Measurements from ENCODE around the gene IL34.

The IL34 gene

DNA sequence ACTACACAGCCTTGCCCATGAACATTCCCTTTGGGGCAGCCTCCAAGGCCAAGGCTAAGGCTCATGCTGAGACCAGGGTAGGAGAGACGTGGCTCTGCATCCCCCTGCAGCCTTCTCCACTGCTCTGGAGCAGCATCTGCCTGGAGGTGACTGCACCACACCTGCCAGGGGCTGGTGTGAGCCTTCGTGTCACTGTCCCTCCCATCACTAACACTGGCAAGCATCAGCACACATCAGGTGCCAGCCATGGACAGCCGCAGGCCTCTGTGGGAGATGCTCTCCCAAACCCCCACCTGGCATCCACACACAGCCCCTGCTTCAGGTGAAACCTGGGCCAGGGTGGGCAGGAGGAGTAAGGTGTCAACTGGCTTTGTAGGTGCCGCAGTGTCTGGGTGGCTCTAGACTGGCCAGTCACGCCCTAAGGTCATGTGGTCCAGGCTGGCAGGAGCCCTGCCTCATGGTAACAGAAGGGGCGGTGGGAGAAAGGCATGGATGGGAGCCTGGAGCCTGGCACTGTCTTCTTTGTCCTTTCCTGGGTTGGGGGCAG, 57.5 kb downstream of the IL34 start:
- DNase-seq = no peak

DNA sequence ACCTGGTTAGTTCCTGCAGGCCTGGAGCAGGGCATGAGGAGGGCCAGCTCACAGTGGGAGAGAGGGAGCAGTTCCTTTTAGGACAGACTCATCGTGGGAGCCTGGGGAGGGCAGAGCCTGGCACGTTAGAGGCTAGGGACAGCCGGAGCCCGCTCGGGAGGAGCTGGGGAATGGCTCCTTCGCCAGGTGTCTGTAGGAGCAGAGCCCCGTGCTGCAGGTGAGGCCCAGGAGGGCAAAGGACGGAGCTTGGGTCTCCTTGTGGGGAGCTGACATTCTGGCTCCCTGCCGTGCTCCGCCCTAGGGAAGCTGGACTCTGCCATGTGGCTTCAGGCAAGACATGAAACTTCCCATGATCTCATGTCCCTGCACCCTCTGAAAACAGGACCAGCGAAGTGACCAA, 58.2 kb downstream of the IL34 start:
- no peak for DNase-seq

DNA sequence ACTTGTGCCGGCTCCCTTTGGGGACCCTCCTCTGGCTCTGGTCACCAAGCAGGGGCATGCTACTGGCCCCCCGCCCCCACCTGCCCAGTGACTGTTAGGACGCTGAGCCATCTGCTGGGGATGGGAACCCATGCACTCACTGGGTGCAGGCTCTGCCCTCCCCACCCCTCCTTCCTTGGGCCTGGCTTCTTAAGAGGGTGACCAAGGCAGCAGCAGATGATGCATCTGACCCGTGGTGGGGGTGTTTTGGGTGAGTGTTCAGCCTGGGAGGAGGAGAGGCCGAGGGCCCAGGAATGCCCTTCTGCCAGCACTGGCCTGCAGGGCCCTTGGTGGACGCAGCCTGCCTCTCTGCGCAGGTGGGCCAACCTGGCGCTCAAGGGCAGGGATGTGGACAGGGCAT, 58.7 kb downstream of the IL34 start:
- no peak for DNase-seq

DNA sequence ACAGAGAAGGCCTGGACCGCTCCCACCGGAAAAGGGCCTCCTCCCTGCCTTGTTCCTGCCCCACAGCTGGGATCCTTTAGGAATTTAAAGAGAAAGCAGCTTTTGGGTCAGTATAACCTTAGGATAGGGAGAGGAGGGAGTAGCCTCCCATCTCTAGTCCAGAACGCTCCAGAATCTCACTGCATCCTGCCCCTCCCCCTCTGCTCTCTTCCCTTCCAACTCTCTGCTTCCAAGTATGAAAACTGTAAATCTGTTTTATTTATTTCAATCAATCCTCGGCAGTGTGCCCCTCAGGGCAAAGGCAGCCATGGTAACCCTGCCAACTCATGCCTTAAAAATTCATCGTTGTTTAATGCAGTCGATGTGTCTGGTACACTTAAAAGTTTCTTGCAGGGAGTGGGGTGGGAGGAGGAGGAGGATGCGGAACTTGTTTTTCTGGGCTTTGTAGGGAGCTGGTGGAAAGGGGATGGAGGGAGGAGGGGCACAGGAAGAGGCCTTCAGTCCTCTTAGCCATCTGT, 60.6 kb downstream of the IL34 start:
- no peak for DNase-seq

DNA sequence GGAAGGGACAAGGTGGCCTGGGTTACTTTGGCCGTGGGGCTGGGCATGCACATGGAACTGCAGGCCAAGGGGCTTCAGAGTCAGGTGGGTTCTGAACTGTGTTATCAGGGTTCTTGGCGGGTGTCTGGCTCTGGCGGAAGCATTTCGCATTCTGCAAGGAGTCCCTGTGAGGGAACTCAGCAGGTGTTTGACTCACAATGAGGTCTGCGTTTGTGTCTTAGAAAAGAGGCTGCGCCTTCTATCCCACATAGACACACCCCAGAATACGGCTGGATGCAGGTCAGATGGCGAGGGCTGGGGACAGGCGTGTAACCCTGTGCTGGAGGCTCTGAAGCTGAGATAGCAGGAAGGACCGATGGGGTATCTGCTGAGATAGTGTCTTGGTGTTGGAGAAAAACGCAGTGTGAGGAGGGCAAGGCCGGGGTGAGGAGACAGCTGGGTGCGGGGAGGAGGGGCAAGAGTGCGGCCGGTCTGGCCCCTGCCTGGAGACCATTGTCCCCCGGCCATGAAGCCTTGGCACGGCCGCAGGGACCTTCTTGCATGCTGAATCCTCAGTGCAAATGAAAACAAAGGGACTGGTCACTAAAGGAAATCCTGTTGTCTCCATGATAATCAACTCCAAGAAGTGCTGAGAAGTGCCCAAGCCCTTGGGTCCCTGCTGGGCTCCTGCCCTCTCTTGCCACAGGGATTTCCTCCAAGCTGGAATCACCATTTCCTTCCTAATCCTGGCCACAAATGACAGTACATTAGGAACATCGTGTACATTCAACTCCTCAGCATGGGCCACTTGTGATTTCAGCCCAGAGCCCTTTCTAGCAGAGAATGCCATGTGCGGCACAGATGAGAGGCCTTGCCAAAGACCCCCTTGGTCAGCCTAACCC, 62.2 kb downstream of the IL34 start:
- no peak for DNase-seq

DNA sequence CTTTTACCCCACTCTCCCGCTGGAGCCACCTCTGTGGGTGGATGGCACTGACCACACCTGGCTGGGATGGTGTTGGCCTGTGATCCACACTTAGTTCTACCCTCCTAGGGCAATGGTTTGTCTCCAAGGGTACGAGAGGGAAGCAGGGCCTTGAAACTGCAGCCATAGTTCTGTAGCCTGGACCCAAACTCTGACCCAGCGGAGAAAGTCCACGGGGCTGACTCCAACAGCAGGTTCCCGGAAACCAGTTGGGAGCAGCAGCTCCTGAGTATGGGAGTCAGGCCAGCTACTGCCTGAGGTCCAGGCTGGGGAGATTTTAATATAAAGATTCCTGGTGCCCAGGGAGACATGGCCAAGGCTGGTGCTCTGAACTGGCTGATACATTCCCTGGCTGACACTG, 63.1 kb downstream of the IL34 start:
- DNase-seq = no peak

DNA sequence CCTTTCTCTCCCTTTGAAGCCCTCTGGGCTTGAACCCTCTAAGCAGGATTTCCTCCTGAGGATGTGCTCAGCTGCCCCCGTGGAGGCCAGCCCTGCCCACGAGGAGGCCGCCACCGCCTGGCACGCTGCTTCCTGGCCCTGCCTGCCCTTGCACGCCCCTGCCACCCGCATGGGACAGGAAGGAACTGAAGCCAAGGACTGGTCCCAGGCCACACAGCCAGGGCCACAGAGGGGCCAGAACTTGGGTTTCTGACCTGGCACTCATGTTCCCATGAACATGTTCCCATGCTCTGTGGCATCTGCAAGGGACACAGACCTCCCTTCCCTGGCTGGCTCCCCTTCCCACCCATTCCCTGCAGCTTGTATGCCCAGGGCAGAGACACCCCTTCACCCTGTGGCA, 63.6 kb downstream of the IL34 start:
- DNase-seq = no peak
